Stimulated activated CD8-positive, alpha-beta memory T cell treated with anti-CD3 and anti-CD28 coated beads, Interleukin-4, amount 100 ng/mL, for 4 hours (primary cell): ENCODE measurements around the gene DOP1B.
"Not testable (repeated sequence)": the region's sequence is repeated elsewhere in the genome, so short reads cannot be mapped to it uniquely, and the experiment has no call there.

ENCODE experiments used
- DNase-seq, 2 donors: peaks; one replicate each; pipeline ENCODE4 v3.0.0-alpha.2; 2020; ENCODE audit warnings: low read depth in 2 of 2, low spot score in 1 of 2

Gene DOP1B

GRCh38 chr21:36170823-36171222, 14.2 kb downstream of the DOP1B start:
- DNase-seq: no peak

DNA sequence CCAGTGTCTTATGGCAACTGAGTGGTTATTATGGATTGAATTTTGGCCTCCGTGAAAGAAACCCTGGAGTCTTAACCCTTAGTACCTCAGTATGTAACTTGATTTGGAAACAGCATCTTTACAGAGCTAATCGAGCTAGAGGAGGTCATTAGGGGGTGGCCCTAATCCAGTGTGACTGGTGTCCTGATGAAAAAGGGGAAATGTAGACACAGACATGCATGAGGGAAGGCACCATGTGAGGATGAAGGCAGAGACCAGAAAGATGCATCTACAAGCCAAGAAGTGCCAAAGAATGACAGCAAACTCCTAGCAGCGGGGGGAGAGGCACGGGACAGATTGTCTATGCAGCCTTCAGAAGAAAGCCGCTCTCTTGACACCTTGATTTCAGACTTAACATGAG, 14.7 kb downstream of the DOP1B start:
- no peak for DNase-seq

GRCh38 chr21:36171741-36172331, 15.2 kb downstream of the DOP1B start:
- no peak for DNase-seq

GRCh38 chr21:36174780-36175179, 18.2 kb downstream of the DOP1B start:
- DNase-seq: no peak

GRCh38 chr21:36175771-36176565, 19.3 kb downstream of the DOP1B start:
- DNase-seq: no peak

DNA sequence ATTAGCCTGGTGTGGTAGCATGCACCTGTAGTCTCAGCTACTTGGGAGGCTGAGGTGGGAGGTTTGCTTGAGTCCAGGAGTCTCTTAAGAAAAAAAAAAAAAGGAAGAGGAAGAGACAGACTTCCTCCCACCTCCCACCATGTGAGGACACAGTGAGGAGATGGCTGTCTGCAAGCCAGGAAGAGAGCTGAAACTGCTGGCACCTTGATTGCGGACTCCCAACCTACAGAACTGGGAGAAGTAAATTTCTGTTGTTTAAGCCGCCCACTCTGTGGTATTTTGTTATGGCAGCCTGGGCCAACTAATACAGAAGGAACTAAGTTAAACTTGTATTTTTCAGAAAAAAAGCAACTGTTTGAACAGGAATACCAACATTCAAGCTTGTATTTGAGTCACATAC, 21.7 kb downstream of the DOP1B start:
- DNase-seq: no peak

DNA sequence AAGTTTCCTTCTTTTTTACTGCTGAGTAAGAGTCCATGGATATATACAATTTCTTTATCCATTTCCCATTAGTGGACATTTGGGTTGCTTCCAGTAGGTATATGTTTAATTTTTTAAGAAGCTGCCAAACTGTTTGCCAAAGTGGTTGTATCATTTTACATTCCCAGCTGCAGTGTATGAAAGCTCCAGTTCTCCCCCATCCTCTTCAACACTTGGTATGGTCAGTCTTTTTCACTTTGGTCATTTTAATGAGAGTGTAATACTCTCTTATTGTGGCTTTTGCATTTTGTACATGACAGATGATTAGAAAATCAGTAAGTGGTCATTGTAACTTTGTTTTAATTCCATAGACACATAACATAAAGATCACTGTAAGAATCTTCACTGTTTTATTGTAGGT, 22.5 kb downstream of the DOP1B start:
- DNase-seq: no peak

GRCh38 chr21:36180963-36181362, 24.3 kb downstream of the DOP1B start:
- no peak for DNase-seq

- DNase-seq: no peak
Measured at GRCh38 chr21:36183144-36183795, 26.6 kb downstream of the DOP1B start.

DNA sequence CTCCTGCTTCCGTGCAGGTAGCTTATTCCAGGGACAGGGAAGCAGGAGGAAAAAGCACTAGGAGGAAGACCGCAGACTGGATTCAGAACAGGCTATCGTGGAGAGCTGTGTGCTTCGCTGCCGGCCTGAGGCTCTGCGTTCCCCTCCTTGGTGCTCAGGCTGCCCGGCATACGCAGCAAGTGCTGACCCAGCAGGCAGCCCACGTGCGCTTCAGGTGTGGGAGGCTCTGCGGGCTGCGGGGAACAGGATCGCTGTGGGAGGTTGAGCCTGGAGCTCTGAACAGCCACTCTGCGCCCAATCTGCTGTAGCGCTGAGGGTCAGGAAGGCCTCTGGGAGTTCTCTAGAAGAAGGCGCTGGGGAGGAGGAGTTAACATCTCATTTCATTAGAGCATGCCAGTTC, 27.9 kb downstream of the DOP1B start:
- DNase-seq: no peak

DNA sequence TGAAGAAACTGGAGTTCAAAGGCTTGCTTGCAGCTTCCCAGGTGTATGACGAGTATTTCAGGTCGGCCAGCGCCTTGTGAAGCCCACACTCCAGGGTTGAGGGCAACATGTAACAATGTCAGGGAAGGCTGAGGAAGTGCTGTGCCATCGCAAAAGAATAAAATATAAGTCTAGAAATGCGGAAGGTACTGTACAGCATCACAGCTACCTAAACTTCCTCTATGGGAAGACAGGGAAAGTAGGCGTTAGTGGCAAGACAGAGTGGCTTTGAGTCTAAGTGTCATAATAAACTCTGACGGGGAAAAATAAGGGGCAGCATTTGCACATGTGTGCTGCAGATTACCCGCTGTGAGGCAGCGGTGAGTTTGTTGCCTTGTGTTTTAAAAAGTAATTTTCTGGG, 28.9 kb downstream of the DOP1B start:
- no peak for DNase-seq

DNA sequence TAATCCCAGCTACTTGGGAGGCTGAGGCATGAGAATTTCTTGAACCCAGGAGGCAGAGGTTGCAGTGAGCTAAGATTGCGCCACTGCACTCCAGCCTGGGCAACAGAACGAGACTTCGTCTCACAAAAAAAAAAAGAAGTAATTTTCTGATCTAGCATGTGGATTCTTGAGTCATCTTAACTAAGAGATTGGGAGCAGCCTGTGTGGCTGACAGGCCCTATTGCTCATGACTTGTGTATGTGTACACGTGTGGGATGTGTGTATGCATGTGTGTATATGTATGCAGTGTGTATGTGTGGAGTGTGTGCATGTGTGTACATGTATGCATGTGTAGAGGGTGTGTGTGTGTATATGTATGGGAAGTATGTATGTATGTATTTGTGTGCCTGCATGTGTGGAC, 29.5 kb downstream of the DOP1B start:
- DNase-seq: no peak

DNA sequence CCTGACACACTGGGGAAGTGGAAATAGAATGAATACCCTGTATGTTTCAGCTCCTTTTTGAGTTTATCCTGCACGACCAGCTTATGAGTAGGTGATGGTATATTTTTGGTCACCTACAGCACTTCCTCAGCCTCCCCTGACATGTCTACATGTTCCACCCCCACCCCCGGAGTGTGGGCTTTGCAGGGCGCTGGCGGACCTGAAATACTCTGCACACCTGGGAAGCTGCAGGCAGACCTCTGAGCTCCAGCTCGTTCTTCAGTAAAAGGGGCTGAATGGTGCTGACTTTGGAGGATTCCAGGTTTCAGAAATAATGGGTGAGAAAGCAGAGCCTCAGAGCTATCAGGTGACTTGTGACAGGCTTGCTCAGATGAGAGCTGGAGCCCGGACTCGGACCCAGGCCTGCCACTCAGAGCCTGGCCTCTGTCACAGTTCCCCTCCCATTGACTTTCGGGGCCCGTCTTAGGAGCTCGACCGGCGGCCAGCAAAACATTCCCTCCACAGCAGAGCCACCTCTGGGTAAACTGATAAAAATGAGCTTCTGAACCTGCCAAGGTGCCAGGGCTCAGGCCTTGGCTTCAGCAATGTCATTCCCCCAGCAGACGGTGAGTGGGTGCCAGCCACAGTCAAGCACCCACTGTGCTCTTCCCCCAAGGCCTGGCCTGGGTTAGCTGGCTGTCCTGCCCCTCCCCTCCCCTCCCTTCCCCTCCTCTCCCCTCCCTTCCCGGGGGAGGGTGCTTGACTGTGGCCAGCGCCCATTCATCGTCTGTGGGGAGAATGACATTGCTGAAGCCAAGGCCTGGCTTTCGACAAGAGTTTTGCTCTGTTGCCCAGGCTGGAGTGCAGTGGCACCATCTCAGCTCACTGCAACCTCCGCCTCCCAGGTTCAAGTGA, 30.1 kb downstream of the DOP1B start:
- DNase-seq: no peak

GRCh38 chr21:36188081-36188681, 31.6 kb downstream of the DOP1B start:
- DNase-seq: no peak

DNA sequence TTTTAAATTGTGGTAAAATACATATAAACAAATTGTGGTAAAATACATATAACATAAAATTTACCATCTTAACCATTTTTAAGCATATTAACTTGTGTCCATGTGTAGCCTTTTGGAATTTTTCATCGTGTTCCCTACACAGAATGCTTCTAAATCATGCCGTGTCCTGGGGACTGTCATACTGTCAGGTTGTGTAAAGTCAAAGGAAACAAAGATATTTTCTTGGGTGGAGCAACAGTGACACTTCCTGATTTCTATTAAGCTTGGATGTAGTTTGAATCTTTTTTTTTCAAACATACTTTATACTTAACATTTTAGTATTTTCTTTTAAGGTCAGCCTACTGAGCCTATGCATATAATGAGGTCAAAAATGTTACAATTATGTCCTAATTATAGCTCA, 32.3 kb downstream of the DOP1B start:
- no peak for DNase-seq

DNA sequence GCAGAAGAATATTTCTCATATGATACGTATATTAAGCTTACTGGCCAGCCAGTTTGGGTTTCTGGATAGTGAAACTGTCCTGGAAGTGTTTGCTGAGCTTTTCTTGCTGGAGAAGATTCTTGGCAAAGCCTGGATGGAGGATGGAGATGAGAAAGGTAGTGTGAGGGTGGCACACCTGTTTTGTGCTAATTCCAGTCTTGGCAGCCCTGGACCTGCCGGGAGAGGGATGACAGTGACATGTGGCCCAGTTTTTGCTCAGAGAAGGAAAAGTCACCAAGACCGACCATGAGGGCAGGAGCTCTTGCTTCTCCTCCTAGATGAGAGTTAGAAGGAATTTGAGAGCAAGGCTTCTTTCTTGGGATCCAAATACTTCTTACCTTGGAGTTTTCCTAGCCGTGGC, 34.1 kb downstream of the DOP1B start:
- no peak for DNase-seq

GRCh38 chr21:36193200-36193599, 36.6 kb downstream of the DOP1B start:
- no peak for DNase-seq

- no peak for DNase-seq
Measured at GRCh38 chr21:36194024-36194423, 37.4 kb downstream of the DOP1B start.

- no peak for DNase-seq
Measured at GRCh38 chr21:36195613-36196012, 39.0 kb downstream of the DOP1B start.

GRCh38 chr21:36199021-36199420, 42.4 kb downstream of the DOP1B start:
- DNase-seq: no peak

- DNase-seq: not testable (repeated sequence)
Measured at GRCh38 chr21:36199575-36199974, 43.0 kb downstream of the DOP1B start.
